Memory B cell (primary cell): ENCODE results near the gene SOX2.

Source experiments
- ATAC-seq: fragments of 150-1000 bp; cut with Tn5 transposase; 2 replicates; pipeline ENCODE4 v1.10.0; 2021; ENCODE audit warnings: low read depth, mild to moderate bottlenecking, moderate library complexity
- DNase-seq, 2 donors: peaks; one replicate each; pipeline ENCODE4 v3.0.0; 2022; ENCODE audit warnings: low spot score in 2 of 2
- H3K27ac Mint-ChIP-seq: one replicate; pipeline ENCODE4 v1.8.0; 2022; ENCODE audit warnings: mild to moderate bottlenecking, moderate library complexity, mixed read lengths
- H3K27me3 Mint-ChIP-seq: one replicate; pipeline ENCODE4 v1.8.0; 2022; ENCODE audit warnings: mixed read lengths
- H3K36me3 Mint-ChIP-seq: one replicate; pipeline ENCODE4 v1.8.0; 2022; ENCODE audit warnings: mild to moderate bottlenecking, mixed read lengths
- H3K4me1 Mint-ChIP-seq: one replicate; pipeline ENCODE4 v1.8.0; 2022; ENCODE audit warnings: mixed read lengths
- H3K4me3 Mint-ChIP-seq: one replicate; pipeline ENCODE4 v1.8.0; 2022; ENCODE audit warnings: mild to moderate bottlenecking, moderate library complexity, mixed read lengths
- H3K9me3 Mint-ChIP-seq: one replicate; pipeline ENCODE4 v1.8.0; 2022; ENCODE audit warnings: mixed read lengths

SOX2 gene

DNA sequence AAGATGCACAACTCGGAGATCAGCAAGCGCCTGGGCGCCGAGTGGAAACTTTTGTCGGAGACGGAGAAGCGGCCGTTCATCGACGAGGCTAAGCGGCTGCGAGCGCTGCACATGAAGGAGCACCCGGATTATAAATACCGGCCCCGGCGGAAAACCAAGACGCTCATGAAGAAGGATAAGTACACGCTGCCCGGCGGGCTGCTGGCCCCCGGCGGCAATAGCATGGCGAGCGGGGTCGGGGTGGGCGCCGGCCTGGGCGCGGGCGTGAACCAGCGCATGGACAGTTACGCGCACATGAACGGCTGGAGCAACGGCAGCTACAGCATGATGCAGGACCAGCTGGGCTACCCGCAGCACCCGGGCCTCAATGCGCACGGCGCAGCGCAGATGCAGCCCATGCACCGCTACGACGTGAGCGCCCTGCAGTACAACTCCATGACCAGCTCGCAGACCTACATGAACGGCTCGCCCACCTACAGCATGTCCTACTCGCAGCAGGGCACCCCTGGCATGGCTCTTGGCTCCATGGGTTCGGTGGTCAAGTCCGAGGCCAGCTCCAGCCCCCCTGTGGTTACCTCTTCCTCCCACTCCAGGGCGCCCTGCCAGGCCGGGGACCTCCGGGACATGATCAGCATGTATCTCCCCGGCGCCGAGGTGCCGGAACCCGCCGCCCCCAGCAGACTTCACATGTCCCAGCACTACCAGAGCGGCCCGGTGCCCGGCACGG is 991 bp downstream of the SOX2 start:
- no peak overlapping the region for H3K4me3 Mint-ChIP-seq
- DNase-seq (no peak), ATAC-seq (no peak)
- peaks cover 16% of the 10 kb centered on the region for H3K27me3 Mint-ChIP-seq
- H3K4me1 Mint-ChIP-seq = peaks cover 4% of the 10 kb centered on the region
- no peak overlapping the region for H3K27ac Mint-ChIP-seq
- peaks cover 2% of the 10 kb centered on the region for H3K9me3 Mint-ChIP-seq
- H3K36me3 Mint-ChIP-seq = no peaks in the 10 kb centered on the region

DNA sequence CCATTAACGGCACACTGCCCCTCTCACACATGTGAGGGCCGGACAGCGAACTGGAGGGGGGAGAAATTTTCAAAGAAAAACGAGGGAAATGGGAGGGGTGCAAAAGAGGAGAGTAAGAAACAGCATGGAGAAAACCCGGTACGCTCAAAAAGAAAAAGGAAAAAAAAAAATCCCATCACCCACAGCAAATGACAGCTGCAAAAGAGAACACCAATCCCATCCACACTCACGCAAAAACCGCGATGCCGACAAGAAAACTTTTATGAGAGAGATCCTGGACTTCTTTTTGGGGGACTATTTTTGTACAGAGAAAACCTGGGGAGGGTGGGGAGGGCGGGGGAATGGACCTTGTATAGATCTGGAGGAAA is 1.5 kb downstream of the SOX2 start:
- ATAC-seq = no peak

DNA sequence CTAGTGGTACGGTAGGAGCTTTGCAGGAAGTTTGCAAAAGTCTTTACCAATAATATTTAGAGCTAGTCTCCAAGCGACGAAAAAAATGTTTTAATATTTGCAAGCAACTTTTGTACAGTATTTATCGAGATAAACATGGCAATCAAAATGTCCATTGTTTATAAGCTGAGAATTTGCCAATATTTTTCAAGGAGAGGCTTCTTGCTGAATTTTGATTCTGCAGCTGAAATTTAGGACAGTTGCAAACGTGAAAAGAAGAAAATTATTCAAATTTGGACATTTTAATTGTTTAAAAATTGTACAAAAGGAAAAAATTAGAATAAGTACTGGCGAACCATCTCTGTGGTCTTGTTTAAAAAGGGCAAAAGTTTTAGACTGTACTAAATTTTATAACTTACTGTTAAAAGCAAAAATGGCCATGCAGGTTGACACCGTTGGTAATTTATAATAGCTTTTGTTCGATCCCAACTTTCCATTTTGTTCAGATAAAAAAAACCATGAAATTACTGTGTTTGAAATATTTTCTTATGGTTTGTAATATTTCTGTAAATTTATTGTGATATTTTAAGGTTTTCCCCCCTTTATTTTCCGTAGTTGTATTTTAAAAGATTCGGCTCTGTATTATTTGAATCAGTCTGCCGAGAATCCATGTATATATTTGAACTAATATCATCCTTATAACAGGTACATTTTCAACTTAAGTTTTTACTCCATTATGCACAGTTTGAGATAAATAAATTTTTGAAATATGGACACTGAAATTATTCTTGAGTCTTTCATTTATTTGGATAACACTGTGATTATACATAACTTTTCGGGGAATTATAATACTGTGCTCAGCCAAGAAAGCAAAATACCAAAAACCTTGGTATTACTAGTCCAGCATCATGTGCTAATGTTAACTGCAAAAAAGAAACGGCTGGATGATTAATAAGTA is 2.2 kb downstream of the SOX2 start:
- ATAC-seq (no peak), DNase-seq (no peak)
- Mint-ChIP-seq H3K9me3 (peaks cover 2% of the 10 kb centered on the region), H3K4me1 (peaks cover 4% of the 10 kb centered on the region), H3K27ac (no peak overlapping the region), H3K4me3 (no peak overlapping the region), H3K36me3 (no peaks in the 10 kb centered on the region), H3K27me3 (peaks cover 17% of the 10 kb centered on the region)

More for the DNA sequence above, 1.5 kb downstream of the SOX2 start:
- Mint-ChIP-seq H3K4me1 (peaks cover 4% of the 10 kb centered on the region), H3K27me3 (peaks cover 13% of the 10 kb centered on the region), H3K4me3 (no peak overlapping the region), H3K9me3 (peaks cover 2% of the 10 kb centered on the region), H3K36me3 (no peaks in the 10 kb centered on the region), H3K27ac (no peak overlapping the region)
- DNase-seq = no peak

DNA sequence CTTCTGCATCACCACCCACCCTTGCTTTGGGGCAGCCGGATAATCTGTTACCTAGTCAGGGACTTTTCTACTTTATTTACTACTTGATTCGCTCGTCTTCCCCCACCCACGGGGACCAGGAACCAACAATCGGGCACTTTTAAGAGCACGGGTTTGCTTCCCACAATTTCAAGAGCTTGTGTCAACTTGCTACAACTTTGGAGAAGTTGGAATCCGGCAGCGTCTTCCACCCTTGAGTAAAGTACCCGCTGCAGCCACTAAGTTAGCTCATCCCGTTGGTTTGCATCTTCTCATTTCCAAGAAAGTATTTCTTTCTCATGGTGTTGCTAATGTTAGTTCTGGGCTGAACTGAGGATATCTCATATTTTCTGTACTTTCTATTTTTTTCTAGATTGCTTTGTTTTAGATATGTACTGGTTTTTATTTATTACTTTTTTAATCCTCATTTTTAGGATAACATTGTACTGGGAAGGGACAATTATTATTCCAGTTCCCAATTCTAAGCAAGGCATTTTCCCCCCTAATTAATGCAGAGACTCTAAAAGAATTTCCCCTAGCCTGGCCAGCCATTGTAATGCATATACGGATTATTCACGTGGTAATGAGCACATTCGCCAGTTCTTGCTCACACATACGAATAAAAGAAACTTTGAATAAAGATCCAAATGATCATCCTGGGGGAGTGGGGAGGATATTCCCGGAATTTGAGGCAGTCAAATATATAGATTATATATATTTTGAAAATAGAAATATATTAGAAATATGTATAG is 4.0 kb downstream of the SOX2 start:
- peaks cover 23% of the 10 kb centered on the region for H3K27me3 Mint-ChIP-seq
- no peak for ATAC-seq
- no peak overlapping the region for H3K27ac Mint-ChIP-seq
- peaks cover 2% of the 10 kb centered on the region for H3K9me3 Mint-ChIP-seq
- no peak for DNase-seq
- no peak overlapping the region for H3K4me3 Mint-ChIP-seq
- H3K36me3 Mint-ChIP-seq = no peaks in the 10 kb centered on the region
- H3K4me1 Mint-ChIP-seq = no peaks in the 10 kb centered on the region

DNA sequence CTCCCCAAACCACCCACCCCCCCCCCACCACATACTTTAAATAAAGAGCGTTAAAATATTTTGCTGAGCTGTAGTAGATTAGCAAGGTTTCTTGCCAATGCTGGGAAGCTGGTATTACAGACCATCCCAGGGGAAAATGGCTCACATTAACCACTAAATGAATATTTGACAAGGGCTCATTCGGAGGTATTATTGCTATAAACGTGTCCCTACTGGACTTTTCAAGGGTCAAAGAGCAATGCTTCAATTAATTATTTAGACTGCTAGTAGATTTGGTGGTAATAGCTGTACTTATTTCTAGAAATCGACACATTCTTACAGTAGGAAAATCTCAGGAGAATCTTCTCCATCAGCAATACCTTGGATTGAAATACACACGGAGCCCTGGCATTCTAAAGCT is 5.2 kb downstream of the SOX2 start:
- no peak overlapping the region for H3K4me3 Mint-ChIP-seq
- peaks cover 31% of the 10 kb centered on the region for H3K27me3 Mint-ChIP-seq
- no peaks in the 10 kb centered on the region for H3K36me3 Mint-ChIP-seq
- no peak overlapping the region for H3K27ac Mint-ChIP-seq
- no peak for DNase-seq
- ATAC-seq = no peak
- no peaks in the 10 kb centered on the region for H3K4me1 Mint-ChIP-seq
- peaks cover 2% of the 10 kb centered on the region for H3K9me3 Mint-ChIP-seq

DNA sequence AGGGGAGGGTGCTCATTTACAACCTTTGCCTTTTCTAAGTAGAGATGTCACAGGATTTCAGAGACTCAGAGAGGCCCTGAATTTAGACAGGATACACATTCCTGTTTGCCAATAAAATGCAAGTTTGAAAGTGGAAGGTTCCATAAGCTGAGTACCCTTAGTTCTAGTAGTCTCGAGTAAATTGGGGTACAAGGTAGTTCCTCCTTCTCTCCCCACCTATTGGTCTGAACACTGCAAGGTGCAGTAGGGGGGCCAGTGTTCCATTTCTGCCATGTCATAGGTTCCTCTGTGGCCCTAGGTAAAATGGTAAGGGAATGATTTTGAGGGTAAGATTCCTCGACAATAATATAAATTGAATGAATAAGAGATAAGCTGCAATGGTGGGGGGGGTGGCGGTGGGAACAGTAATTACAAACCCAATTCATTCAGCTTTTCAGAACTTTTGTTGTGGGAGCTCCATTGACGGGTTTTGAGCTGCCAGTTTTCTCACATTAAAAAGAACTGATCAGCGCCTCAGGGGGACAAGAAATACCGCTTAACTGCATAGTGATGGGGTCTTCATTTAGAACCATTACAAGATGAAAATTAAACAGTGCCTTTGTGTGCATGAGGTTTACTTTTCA is 5.9 kb downstream of the SOX2 start:
- H3K27ac Mint-ChIP-seq = no peak overlapping the region
- no peak overlapping the region for H3K4me3 Mint-ChIP-seq
- ATAC-seq (no peak), DNase-seq (no peak)
- peaks cover 35% of the 10 kb centered on the region for H3K27me3 Mint-ChIP-seq
- H3K4me1 Mint-ChIP-seq = no peaks in the 10 kb centered on the region
- H3K9me3 Mint-ChIP-seq = peaks cover 2% of the 10 kb centered on the region
- H3K36me3 Mint-ChIP-seq = no peaks in the 10 kb centered on the region

DNA sequence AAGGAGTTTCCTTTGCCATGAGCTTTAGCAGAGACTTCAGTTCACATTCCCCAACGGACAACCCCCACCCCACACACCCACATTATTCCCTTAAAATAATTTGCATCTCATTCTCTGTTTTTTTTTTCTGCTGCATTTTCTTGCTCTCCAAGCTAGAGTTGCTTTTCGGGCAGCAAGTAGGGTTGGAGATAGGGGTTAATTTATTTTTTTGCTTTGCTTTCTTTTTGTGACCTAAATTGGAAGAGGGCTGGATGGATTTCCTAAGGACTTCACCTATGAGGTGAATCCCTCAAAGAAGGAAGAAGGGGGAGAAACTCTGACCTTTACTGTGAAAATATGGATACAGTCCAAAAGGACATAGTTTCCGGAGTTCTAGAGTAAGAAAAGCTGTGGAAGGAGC is 6.6 kb downstream of the SOX2 start:
- H3K4me3 Mint-ChIP-seq = no peak overlapping the region
- no peaks in the 10 kb centered on the region for H3K36me3 Mint-ChIP-seq
- no peaks in the 10 kb centered on the region for H3K4me1 Mint-ChIP-seq
- peaks cover 2% of the 10 kb centered on the region for H3K9me3 Mint-ChIP-seq
- no peak for DNase-seq
- peaks cover 37% of the 10 kb centered on the region for H3K27me3 Mint-ChIP-seq
- no peak for ATAC-seq
- no peak overlapping the region for H3K27ac Mint-ChIP-seq

DNA sequence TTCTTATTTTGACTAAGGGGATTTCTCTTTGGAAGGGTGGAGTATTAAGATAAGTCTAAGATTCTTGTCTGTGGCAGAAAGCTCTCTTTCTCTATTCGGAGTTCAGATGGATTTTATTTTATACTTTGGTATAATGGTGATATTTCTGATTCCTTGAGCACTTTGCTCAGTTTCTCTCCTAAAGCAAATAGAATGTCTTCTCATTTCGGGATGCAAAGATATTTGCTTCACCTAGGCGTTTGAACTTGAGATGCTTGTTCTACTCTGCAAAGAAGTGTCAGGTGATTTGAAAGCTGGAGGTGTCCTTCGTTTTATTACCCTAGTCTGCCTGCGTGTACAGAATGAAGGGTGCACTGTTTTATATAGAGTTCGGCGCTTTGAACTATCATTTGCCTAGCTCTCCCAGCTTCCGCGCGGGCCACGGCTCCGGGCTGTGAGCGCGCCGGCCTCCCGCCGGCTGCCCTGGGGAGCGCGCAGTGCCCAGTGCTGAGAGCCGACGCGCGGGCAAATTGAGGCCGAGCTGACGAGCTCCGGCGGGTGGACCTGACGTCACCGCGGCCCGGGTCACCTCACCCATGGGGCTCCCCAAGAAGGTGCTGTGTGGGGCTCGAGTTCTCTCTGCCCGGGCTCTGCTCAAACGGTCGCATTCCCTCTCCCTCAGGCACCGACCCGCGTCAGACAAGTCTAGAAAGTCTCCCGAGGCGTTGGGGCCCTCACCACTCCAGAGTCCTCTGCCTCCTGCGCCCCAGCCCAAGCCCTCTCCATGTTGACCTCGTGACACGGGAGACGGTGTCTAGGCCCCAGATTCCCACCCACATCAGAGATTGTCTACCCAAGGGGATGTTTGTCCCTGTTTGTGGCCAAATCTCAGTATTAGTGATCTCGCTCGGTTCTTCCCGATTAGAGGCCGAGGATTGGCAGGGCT is 7.5 kb downstream of the SOX2 start:
- DNase-seq = no peak
- Mint-ChIP-seq H3K9me3 (peaks cover 2% of the 10 kb centered on the region), H3K4me3 (no peak overlapping the region), H3K4me1 (no peaks in the 10 kb centered on the region), H3K36me3 (no peaks in the 10 kb centered on the region), H3K27ac (no peak overlapping the region), H3K27me3 (peaks cover 43% of the 10 kb centered on the region)
- no peak for ATAC-seq

DNA sequence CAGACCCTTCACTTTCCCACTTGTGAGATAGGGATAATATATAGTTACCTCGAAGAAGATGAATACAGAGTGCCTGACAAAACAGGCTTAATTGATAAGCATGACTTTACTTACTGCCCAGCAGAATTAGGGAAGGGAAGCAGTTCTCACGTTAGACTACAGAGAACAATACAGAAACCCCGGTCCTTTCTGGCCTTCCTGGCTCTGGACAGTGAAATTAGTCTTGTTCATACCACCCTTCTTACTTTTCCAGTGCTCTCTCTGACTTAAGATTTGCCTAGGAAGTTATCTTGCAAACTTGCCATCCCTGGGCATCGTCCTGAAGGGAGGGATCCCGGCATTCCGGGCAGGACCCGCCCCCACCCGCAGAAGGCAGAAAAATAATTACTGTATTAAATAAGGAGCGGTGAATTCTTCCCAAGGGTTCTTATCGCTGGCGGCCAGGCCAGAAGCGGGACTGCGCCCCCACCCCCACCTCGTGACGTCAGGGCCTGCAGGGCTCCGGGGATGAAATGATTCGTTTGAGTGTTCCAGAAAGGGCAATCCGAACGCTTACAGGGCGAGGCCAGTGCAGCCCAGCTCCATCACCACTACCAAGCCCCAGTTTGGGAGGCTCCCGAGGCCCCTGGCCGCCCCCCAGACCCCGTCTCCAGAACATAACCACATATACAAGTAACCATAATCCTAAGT is 8.4 kb downstream of the SOX2 start:
- Mint-ChIP-seq H3K27ac (no peak overlapping the region), H3K9me3 (peaks cover 2% of the 10 kb centered on the region), H3K27me3 (peaks cover 44% of the 10 kb centered on the region), H3K4me1 (no peaks in the 10 kb centered on the region), H3K4me3 (no peak overlapping the region), H3K36me3 (peaks cover 1% of the 10 kb centered on the region)
- no peak for ATAC-seq
- no peak for DNase-seq

DNA sequence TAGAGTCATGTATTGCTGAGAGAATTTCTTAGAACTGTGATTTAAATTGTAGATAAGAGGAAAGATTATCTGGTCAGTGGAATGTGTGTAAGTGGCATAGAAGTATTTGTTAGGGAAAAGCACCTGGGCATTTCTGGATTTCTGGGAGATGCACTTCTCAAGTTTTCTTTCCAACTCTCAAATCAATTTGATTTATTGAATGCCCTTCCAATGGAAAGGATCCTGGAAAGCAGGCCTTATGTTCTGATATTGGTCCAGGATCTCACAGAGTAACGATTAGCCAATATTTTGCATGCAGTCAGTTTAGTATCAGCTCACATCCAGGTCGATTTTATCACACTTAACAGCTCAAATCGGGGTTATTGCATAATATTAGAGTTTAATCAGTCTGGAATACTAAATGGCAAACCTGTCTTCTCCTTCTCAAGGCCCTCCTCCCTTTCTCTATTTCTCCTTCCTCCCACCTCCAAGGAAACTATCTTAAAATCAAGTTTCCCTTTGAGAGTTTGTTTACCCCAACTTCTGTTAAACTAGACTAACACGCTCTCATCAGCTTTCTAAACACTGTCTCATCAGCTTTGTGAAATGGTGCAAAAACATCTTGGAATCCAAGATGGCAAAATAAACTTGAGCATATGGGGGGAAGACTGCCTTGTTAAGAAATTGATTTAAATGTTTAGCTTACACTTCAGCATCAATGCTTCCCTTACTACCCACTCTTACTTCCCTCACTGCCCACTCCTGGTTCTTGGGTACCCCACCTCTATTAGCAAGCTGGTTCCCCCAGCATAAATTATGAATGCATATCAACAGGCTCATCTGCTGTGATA is 9.5 kb downstream of the SOX2 start:
- H3K9me3 Mint-ChIP-seq = peaks cover 2% of the 10 kb centered on the region
- peaks cover 46% of the 10 kb centered on the region for H3K27me3 Mint-ChIP-seq
- no peak overlapping the region for H3K4me3 Mint-ChIP-seq
- DNase-seq = no peak
- H3K36me3 Mint-ChIP-seq = peaks cover 1% of the 10 kb centered on the region
- H3K4me1 Mint-ChIP-seq = no peaks in the 10 kb centered on the region
- no peak overlapping the region for H3K27ac Mint-ChIP-seq
- ATAC-seq = no peak

DNA sequence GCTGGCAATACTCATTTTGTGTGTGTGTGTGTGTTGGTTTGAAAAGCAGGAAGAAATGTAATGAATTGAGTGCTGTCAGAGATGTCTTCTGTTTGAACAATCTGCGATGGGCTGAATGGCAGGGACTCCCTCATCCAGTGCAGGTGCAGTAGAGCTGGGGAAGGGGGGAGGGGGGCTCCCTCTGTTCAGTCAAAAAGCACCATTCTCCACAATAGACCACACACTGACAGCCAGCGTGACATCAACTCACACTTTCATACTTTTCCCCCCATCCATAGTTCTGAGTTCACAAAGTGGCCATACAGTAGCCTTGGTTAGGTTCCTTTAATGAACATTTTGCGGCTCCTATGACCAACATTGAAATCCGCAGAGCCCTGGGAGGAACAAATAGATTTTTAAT is 10.4 kb downstream of the SOX2 start:
- no peak overlapping the region for H3K27ac Mint-ChIP-seq
- peaks cover 50% of the 10 kb centered on the region for H3K27me3 Mint-ChIP-seq
- ATAC-seq (no peak), DNase-seq (no peak)
- H3K4me1 Mint-ChIP-seq = peaks cover under 1% of the 10 kb centered on the region
- peaks cover 1% of the 10 kb centered on the region for H3K36me3 Mint-ChIP-seq
- peaks cover 2% of the 10 kb centered on the region for H3K9me3 Mint-ChIP-seq
- H3K4me3 Mint-ChIP-seq = no peak overlapping the region
